ENCODE measurements around the gene COG6.
A peak's percentile ranks its signal among the peaks of the same experiment; 100 is the strongest.

Gene COG6

GRCh38 chr13:39777527-39778061, 122.1 kb downstream of the COG6 start:
- TF ChIP-seq CTCF (IDR thresholded peaks at IDR 0.05; ENCODE audit: borderline replicate concordance, insufficient read depth, low read depth, low read length): peak; percentile 34; the same call in 1 of the 2 replicates
- H3K4me3 ChIP-seq (ENCODE audit: low read depth, low read length): no peak overlapping the region

GRCh38 chr13:39779337-39780265, 124.1 kb downstream of the COG6 start:
- no peak overlapping the region for H3K4me3 ChIP-seq (ENCODE audit: low read depth, low read length)
- TF ChIP-seq CTCF (IDR thresholded peaks at IDR 0.05; ENCODE audit: borderline replicate concordance, insufficient read depth, low read depth, low read length): no peak

- TF ChIP-seq CTCF (IDR thresholded peaks at IDR 0.05; ENCODE audit: borderline replicate concordance, insufficient read depth, low read depth, low read length): no peak
- no peak overlapping the region for H3K4me3 ChIP-seq (ENCODE audit: low read depth, low read length)
These were observed 125.2 kb downstream of the COG6 start for GRCh38 chr13:39780711-39781110.

- no peak for TF ChIP-seq CTCF (IDR thresholded peaks at IDR 0.05; ENCODE audit: borderline replicate concordance, insufficient read depth, low read depth, low read length)
- no peak overlapping the region for H3K4me3 ChIP-seq (ENCODE audit: low read depth, low read length)
These were observed 125.9 kb downstream of the COG6 start for GRCh38 chr13:39781381-39781780.

- H3K4me3 ChIP-seq (ENCODE audit: low read depth, low read length): no peak overlapping the region
- no peak for TF ChIP-seq CTCF (IDR thresholded peaks at IDR 0.05; ENCODE audit: borderline replicate concordance, insufficient read depth, low read depth, low read length)
These were observed 127.6 kb downstream of the COG6 start for GRCh38 chr13:39783051-39783450.

- H3K4me3 ChIP-seq (ENCODE audit: low read depth, low read length): no peak overlapping the region
- no peak for TF ChIP-seq CTCF (IDR thresholded peaks at IDR 0.05; ENCODE audit: borderline replicate concordance, insufficient read depth, low read depth, low read length)
These were observed 128.9 kb downstream of the COG6 start for GRCh38 chr13:39784347-39784746.

- no peak for TF ChIP-seq CTCF (IDR thresholded peaks at IDR 0.05; ENCODE audit: borderline replicate concordance, insufficient read depth, low read depth, low read length)
- H3K4me3 ChIP-seq (ENCODE audit: low read depth, low read length): no peak overlapping the region
These were observed 130.6 kb downstream of the COG6 start for GRCh38 chr13:39786091-39786490.
